Activated naive CD4-positive, alpha-beta T cell treated with anti-CD3 and anti-CD28 coated beads, Interleukin-2, amount 50 U/mL, for 16 hours (primary cell): Measurements from ENCODE around the gene ANKRD36.
"Not testable (repeated sequence)": the region's sequence is repeated elsewhere in the genome, so short reads cannot be mapped to it uniquely, and the experiment has no call there.

ENCODE experiments used
- DNase-seq: peaks from one replicate; pipeline ENCODE4 v3.0.0-alpha.2; 2020

Gene ANKRD36

DNA sequence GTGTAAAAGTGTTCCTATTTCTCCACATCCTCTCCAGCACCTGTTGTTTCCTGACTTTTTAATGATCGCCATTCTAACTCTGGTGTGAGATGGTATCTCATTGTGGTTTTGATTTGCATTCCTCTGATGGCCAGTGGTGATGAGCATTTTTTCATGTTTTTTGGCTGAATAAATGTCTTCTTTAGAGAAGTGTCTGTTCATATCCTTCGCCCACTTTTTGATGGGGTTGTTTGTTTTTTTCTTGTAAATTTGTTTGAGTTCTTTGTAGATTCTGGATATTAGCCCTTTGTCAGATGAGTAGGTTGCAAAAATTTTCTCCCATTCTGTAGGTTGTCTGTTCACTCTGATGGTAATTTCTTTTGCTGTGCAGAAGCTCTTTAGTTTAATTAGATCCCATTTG, 16.1 kb downstream of the ANKRD36 start:
- not testable (repeated sequence) for DNase-seq

DNA sequence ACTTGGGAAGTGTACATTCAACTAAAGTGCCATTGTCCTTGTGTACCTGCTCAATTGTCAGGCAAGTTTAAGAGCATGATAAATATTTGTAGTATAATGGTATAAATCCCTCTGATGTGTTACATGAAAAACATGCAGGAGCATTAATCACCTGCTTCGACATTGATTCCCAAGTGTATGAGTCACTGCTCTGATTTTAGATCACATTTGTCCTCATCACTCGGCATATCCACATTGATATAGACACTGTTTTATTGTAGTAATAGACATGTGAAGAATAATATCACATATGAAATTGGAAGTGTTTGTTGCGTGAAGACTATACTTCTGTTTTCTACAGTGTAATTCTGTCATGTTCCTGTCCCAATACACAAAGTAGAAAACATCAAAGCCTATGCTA, 31.1 kb downstream of the ANKRD36 start:
- not testable (repeated sequence) for DNase-seq

DNA sequence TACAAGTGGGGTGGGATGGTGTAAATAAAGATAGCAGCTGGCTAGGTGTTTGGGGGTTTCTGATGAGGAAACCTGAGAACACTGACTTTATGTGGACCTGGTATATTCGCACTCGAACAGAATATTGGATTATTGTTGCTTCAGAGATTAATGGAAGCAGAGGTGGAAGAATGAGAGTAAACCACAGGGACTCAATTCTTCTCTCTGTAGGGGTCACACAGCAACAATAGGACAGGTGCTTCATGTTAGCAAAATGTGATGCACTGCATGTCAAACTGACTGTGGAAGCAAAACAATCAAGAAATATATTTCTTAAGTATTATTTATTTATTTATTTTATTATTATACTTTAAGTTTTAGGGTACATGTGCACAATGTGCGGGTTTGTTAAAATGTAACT, 53.6 kb downstream of the ANKRD36 start:
- not testable (repeated sequence) for DNase-seq

DNA sequence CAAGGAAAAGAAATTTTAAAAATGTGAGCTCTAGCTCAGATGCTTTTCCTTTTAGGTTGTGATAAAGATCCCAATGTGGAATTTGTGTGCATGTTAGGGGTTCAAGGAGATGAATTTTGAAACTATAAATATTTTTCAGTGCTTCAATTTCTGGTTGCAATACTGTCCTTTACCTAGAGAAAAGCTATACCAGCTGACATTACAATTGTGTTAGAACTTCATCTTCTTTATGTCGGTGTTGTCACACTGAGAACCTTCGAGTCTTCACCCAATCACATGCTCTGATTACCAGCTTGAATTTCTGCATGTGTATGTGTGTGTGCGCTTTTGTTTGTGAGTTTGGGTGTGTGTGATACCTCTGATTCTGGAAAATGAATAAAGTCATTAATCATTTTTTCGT, 55.0 kb downstream of the ANKRD36 start:
- DNase-seq = not testable (repeated sequence)

DNA sequence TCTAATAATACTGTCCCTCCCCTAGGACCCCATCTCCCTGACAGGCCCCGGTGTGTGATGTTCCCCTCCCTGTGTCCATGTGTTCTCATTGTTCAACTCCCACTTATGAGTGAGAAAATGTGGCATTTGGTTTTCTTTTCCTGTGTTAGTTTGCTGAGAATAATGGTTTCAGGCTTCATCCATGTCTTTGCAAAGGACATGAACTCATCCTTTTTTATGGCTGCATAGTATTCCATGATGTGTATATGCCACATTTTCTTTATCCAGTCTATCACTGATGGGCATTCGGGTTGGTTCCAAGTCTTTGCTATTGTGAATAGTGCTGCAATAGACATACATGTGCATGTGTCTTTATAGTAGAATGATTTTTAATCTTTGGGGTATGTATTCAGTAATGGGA, 55.6 kb downstream of the ANKRD36 start:
- not testable (repeated sequence) for DNase-seq

DNA sequence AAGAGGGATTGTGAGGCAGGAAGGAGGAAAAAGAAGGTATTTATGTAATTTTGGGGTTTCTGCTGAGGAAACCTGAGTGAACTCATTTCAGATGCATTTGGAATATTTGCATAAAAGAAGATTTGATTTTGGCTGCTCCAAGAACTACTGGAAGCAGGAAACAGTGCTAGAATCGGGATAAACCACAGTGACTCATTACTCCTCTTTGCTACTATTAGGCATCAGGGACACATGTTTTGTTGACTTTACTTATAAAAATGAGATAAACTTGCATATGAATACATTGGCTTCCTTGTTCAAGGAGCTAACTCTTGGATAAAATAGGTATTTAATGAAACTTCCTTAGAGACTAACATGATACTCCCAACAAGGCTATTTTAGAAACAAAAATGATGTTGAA, 67.4 kb downstream of the ANKRD36 start:
- DNase-seq = not testable (repeated sequence)

DNA sequence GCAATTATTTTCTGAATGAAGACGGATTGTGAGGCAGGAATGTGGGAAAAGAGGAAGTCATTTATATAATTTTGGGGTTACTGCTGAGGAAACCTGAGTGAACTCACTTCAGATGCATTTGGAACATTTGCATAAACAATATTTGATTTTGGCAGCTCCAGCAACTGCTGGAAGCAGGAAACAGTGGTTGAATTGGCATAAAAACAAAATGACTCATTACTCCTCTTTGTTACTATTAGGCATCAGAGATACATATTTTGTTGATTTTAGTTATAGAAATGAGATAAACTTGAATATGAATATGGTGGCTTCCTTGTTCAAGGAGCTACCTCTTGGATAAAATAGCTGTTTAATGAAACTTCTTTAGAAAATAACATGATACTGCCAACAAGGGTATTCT, 82.4 kb downstream of the ANKRD36 start:
- DNase-seq = not testable (repeated sequence)

DNA sequence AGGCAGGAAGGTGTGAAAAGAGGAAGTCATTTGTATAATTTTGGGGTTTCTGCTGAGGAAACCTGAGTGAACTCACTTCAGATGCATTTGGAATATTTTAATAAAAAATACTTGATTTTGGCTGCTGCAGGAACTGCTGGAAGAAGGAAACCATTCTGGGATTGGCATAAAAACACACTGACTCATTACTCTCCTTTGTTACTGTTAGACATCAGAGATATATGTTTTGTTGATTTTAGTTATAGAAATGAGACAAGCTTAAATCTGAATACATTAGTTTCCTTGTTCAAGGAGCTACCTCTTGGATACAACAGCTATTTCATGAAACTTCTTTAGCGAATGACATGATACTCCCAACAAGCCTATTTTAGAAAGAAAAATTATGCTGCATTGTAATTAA, 84.3 kb downstream of the ANKRD36 start:
- not testable (repeated sequence) for DNase-seq

DNA sequence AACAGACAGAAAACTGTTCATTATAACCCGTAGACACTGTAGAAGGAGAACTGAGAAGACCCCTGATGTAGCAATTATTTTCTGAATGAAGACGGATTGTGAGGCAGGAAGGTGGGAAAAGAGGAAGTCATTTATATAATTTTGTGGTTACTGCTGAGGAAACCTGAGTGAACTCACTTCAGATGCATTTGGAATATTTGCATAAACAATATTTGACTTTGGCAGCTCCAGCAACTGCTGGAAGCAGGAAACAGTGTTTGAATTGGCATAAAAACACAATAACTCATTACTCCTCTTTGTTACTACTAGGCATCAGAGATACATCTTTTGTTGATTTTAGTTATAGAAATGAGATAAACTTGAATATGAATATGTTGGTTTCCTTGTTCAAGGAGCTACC, 87.9 kb downstream of the ANKRD36 start:
- DNase-seq = not testable (repeated sequence)

DNA sequence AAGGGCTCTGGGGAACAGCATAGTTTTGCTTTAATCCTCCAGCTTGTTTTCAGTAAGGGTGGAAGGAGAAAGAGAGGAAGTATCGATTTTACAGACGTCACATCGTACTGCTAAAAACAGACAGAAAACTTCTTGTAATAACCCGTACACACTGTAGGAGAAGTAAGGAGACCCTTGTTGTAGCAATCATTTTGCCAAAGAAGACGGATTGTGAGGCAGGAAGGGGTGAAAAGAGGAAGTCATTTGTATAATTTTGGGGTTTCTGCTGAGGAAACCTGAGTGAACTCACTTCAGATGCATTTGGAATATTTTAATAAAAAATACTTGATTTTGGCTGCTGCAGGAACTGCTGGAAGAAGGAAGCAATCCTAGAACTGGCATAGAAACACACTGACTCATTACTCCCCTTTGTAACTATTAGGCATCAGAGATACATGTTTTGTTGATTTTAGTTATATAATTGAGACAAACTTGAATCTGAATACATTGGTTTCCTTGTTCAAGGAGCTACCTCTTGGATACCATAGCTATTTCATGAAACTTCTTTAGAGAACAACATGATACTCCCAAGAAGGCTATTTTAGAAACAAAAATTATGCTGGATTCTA, 89.8 kb downstream of the ANKRD36 start:
- DNase-seq = not testable (repeated sequence)

DNA sequence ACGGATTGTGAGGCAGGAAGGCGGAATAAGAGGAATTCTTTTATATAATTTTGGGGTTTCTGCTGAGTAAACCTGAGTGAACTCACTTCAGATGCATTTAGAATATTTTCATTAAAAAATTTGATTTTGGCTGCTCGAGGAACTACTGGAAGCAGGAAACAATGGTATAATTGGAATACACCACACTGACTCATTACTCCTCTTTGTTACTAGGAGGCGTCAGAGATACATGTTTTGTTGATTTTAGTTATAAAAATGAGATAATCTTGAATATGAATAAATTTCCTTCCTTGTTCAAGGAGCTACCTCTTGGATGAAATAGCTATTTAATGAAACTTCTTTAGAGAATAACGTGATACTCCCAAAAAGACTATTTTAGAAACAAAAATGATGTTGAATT, 97.4 kb downstream of the ANKRD36 start:
- no peak for DNase-seq

DNA sequence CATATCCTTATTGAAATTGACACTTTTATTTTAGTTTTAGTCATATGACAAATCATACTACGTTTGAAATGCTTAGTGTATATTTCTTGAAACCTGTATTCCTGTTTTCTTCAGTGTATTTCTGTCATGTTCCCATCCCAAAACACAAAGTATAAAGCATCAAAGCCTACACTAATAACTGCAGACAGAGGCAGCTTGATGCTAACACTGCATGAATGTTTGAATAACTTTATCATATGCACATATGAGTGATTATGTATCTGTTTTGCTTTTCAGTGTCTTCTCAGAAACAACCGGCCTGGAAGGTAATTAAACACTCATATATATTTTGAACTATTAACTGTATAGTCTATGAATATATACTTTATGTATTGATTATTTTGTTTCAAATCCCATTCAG, 102.1 kb downstream of the ANKRD36 start:
- DNase-seq = not testable (repeated sequence)

DNA sequence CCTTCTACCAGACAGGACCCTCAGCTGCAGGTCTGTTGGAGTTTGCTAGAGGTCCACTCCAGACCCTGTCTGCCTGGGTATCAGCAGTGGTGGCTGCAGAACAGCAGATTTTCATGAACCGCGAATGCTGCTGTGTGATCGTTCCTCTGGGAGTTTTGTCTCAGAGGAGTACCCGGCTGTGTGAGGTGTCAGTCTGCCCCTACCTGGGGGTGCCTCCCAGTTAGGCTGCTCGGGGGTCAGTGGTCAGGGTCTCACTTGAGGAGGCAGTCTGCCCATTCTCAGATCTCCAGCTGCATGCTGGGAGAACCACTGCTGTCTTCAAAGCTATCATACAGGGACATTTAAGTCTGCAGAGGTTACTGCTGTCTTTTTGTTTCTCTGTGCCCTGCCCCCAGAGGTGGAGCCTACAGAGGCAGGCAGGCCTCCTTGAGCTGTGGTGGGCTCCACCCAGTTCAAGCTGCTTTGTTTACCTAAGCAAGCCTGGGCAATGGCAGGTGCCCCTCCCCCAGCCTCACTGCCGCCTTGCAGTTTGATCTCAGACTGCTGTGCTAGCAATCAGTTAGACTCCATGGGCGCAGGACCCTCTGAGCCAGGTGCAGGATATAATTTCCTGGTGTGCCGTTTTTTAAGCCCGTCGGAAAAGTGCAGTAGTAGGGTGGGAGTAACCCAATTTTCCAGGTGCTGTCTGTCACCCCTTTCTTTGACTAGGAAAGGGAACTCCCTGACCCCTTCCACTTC, 118.1 kb downstream of the ANKRD36 start:
- not testable (repeated sequence) for DNase-seq

DNA sequence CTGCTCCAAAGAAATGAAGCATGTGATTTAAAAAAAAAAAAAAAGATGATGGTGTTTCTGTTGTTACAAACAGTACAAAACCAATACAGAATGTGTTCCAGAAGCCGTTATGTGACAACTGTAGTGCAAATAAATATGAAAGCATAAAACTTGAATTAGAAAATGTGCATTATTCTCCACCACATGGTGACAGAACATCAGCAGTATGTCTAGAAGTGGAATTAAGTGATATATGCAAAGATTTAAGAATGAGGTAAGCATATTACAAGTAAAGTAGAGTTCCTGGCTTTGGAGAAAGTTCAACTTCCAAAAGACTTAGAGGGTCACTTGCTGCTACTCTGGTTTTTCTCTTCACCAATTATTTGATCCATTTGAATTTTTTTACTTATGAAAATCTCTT, 120.0 kb downstream of the ANKRD36 start:
- not testable (repeated sequence) for DNase-seq

DNA sequence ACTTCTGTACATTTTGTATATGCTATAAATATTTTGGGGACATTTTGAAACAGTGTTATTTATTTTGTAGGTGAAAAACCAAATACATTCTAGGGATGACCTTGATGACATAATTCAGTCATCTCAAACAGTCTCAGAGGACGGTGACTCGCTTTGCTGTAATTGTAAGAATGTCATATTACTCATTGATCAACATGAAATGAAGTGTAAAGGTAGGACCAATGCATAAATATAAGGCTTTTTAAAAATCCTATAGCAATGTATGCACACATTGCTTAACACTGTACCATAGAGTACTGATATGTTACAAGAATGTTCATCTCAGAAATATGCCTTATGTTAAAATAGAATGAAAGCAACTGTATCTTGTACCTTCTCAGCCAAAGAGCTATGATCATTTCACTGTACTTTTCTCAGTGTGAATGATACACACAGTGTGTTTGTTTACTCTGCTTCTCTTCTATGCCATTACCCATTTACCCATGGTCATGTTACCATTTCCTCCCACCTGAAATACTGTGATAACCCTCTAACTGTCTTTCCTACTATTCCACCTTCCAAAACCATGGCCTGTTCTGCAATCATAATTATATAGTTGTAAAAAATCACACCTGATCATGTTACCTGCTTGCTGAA, 120.8 kb downstream of the ANKRD36 start:
- DNase-seq = not testable (repeated sequence)

DNA sequence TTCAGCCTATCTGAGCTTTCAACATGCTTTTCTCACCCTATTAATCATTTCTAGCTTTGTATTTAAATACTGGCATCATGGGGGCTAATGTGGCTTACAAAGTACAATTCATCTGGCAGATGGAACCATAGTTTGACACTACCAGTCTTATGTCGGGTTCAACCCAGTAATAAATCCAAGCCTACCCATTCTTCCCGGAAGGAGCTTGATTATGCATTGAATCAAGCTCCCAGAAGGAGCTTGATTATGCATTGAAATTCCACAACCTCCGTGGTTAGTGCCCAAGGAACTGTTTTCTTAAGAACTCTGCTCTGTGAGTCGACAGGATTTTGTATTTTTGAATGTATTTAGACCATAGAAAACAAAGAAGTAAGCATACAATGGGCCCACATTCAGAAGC, 148.2 kb downstream of the ANKRD36 start:
- DNase-seq = not testable (repeated sequence)

DNA sequence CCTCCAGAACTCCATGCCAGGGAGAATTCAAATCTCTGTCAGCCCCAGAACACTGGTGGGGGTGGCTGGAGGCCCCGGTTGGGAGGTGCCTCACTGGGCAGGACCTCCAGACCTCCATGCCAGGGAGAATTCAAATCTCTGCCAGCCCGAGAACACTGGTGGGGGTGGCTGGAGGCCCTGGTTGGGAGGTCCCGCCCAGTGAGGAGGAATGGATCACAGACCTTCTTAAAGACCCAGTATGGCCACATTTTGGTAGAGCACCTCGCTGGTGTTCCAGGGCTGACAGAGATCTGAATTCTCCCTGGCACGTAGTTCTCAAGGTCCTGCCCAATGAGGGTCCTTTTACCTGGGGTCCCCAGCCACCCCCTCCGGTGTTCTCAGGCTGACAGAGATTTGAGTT, 153.5 kb downstream of the ANKRD36 start:
- not testable (repeated sequence) for DNase-seq

DNA sequence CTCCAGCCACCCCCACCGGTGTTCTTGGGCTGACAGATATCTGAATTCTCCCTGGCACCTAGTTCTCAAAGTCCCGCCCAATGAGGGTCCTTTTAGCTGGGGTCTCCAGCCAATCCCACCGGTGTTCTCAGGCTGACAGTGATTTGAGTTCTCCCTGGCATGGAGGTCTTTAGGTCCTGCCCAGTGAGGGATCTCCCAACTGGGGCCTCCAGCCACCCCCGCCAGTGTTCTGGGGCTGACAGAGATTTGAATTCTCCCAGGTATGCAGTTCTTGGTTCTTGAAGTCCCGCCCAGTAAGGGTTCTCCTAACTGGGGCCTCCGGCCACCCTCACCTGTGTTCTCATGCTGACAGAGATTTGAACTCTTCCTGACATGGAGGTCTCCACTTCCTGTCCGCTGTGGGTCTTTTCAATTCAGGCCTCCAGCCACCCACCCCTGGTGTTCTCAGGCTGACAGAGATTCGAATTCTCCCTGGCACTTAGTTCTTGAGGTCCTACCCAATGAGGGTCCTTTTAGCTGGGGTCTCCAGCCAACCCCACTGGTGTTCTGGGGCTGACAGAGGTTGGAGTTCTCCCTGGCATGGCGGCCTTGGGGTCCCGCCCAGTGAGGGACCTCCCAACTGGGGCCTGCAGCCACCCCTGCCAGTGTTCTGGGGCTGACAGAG, 154.6 kb downstream of the ANKRD36 start:
- DNase-seq = peak; percentile 9

DNA sequence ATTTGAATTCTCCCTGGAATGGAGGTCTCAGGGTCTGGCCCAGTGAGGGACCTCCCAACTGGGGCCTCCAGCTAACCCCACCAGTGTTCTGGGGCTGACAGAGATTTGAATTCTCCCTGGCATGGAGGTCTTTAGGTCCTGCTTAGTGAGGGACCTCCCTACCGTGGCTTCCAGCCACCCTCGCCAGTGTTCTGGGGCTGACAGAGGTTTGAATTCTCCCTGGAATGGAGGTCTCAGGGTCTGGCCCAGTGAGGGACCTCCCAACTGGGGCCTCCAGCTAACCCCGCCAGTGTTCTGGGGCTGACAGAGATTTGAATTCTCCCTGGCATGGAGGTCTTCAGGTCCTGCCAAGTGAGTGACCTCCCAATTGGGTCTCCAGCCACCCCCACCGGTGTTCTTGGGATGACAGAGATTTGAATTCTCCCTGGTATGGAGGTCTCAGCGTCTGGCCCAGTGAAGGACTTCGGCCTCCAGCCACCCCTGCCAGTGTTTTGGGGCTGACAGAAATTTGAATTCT, 155.2 kb downstream of the ANKRD36 start:
- not testable (repeated sequence) for DNase-seq

DNA sequence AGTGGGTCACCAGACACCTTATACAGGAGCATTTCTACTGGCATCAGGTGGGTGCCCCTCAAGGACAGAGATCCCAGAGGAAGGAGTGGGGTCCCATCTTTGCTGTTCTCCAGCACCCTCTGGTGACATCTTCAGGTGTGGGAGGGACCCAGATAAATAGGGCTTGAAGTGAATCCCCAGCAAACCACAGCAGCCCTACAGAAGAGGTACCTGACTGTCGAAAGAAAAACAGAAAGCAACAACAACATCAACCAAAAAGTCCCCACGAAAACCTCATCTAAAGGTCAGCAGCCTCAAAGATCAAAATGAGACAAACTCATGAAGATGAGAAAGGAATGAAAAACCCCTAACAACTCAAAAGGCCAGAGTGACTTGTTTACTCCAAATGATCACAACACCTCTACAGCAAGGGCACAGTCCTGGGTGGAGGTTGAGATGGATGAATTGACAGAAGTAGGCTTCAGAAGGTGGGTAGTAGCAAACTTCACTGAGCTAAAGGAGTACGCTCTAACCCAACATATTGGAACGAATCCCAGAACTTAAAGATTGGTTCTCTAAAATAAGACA, 163.4 kb downstream of the ANKRD36 start:
- DNase-seq = not testable (repeated sequence)

DNA sequence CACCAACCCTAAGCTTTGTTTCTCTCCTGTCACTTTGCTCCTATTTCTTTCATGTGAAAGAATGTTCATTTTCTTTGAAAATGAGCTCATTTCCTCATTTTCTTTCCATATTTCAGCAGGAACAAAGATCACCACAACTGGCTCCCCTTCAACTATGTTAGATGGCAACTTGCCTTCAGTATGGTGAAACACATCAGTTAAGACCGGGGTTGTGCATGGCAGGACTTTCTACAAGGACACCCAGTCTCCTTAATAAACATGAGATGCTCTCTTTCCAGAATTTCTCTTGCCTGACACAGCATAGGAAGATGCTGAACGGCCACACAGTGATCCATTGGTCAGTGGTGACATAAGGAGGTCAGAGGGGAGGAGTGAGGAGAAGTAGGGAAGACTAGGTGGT, 172.2 kb downstream of the ANKRD36 start:
- DNase-seq = not testable (repeated sequence)

DNA sequence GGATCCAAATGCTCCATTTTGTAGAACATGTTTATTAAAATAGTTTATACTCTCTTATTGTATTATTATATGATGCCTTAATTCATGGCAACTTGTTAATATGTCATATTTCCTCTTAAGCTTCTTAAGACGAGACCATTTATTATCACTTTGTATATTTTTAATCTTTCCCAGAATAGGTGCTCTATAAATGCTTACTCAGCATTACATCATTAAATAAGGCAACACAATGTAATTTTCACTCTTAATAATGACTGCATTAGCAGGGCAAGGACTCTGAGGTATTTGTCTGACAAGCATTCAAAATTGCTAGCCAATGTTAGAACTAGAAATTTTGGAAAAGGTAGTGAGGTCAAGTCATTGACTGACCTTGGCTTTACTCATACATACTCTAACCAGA, 180.7 kb downstream of the ANKRD36 start:
- DNase-seq = not testable (repeated sequence)
